ENCODE measurements around the gene PAQR6.

The PAQR6 gene

DNA sequence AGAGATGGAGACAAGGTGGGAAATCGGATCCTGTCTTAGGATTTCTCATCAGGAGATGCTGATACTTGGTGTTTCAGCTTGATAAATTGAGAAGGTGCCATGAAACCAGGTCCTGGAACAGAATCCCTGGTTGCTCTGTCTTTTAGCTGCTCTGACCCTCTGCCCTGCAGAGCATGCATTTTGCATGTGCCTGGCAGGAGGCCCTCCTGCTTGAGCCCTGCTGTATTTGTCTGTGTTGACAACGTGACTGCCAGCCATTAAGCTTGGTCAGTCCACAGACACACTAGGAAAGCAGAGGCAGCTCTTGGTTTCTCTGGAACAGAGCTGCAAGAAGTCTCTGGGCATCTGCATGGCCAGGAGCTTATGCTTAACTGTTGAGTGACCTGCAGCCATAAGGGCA lies 51.4 kb downstream of the PAQR6 start:
- DNase-seq (ENCODE audit: low read depth, low spot score), result no peak

DNA sequence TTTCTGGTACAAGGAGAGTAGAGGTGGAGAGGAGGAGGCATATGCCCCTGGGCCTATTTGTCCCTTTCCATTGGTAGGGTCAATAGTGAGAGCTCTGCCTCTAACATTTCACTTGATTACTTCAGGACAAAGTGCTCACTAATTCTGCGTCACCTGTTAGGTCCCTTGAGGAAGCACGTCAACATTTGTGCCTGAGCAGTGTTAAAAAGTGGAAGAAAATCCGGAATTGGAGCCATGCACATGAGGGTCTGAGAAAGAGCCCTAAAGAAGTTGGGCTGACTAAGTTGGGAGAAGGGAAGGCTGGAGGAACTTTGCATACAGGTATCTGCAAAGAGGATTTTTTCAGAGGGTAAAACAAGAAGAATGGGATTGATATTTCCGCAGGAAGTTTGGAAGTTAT lies 52.0 kb downstream of the PAQR6 start:
- DNase-seq (ENCODE audit: low read depth, low spot score), result no peak

DNA sequence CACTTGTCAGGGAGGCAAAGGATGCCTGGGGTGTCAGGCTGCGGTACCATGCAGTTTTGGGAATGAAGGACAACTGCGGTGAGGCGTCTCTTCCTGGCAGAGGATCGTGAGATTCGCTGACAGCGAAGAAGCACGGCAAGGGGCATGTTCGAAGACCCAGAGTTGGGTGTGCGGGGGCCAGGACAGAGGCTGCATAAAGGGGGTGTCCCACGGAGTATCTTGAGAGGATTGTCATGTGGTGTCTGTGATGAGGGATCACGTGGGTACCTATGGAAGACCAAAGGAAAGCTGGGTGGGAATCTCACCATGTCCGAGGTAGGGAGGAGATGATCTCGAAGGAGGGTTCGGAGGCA lies 53.6 kb downstream of the PAQR6 start:
- DNase-seq (ENCODE audit: low read depth, low spot score), result no peak

DNA sequence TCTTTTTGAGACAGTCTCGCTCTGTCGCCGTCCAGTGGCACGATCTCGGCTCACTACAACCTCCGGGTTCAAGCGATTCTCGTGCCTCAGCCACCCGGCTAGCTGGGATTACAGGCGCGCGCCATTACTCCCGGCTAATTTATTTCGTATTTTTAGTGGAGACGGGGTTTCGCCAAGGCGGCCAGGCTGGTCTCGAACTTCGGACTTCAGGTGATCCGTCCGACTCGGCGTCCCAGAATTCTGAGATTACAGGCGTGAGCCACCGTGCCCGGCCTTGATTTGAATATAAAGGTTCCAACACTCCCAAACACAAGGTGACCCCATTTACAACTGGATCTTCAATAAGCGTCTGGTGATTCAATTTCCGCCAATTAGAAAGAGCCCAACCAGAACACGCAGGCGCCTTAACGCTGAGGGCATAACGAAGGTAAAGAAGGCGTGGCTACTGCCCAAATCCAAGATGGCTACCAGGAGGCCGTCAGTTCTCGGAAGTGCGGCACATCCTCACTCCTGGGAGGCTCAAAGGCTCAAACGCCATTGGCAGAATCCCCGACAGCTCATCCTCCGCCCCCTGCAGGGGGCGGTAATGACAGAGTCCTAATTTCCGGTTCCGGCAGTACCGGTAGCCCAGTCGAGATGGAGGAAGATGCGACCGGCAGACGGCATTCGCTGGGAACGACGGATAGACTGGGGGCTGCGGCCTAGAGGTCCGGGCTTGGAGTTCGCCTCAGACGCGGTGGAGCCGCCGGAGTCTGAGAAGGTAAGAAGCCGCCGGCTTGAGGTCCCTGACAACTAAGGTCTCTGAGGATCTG lies 54.2 kb downstream of the PAQR6 start, which contains the start of gene SLC25A44:
SLC25A44 (plus strand) TSS at position 617 of the 812 bp plus-strand sequence. CDS start 5,744 bp downstream, outside the sequence.
- DNase-seq (ENCODE audit: low read depth, low spot score), result peak; percentile 99
